Lower leg skin (tissue), 4 donors: ENCODE results near the gene METRNL. TPM values are rescaled to one million over a fixed set of nuclear protein-coding genes. Genes with fewer than 3 reads are reported as not detected.

ENCODE experiments used
- DNase-seq, 2 donors: peaks; one replicate each; pipeline ENCODE4 v3.0.0-alpha.2; 2019; ENCODE audit warnings: low spot score in 2 of 2
- H3K4me3 ChIP-seq: fragments of 200-600 bp; sonication (generic); 2 replicates; pipeline ENCODE4 v1.5.1; 2017; ENCODE audit warnings: mild to moderate bottlenecking, low read depth; ENCODE audit not compliant: poor library complexity, severe bottlenecking
- CTCF ChIP-seq, 3 donors: fragments of 450-650 bp; IDR thresholded peaks; one replicate each; pipeline ENCODE4 v1.5.1; 2016; ENCODE audit warnings: antibody characterized with exemption in 3 of 3, mild to moderate bottlenecking in 3 of 3, moderate library complexity in 2 of 3
- POLR2A ChIP-seq, 2 donors: fragments of 450-650 bp; IDR thresholded peaks; one replicate each; pipeline ENCODE4 v1.6.1; 2016 to 2017; ENCODE audit warnings: antibody characterized with exemption in 2 of 2, mild to moderate bottlenecking in 1 of 2, moderate library complexity in 1 of 2
- WGBS, 2 donors: methylation state at CpG; one replicate each; pipeline ENCODE4 v1.1.5; 2018; 5-methylcytosine and 5-hydroxymethylcytosine counted together
- intact Hi-C: fragments of 100-400 bp; cut with DNase I; formaldehyde crosslinking; loops from one replicate; pipeline ENCODE4 v1.15.0; 2023; ENCODE audit warnings: low total_unique reads
- total RNA-seq, 4 donors: library from RNA; depleted of rRNA; stranded (reverse); fragments of >200 nt; gene quantifications; one replicate each; pipeline ENCODE4 v1.1.0, GENCODE V29; 2016

The METRNL gene
- total RNA-seq, 4 donors from 2014 or later = 208 to 343 (median 296) TPM

- no peak overlapping the region for H3K4me3 ChIP-seq
- WGBS, 2 donors = 35% methylated on average over 16 to 22 of the region's 31 CpGs
- intact Hi-C loops = no loop called here
- no peak for TF ChIP-seq POLR2A (IDR thresholded peaks at IDR 0.05)
- TF ChIP-seq CTCF (IDR thresholded peaks at IDR 0.05) = no peak
- DNase-seq = peak in 1 of 2 donors; percentile 26
These were observed 19.1 kb downstream of the METRNL start for GRCh38 chr17:83098241-83099085.

- H3K4me3 ChIP-seq = no peak overlapping the region
- DNase-seq = peak in 1 of 2 donors; percentile 24
- WGBS, 2 donors = 51 to 58% methylated on average over 11 to 12 of the region's 12 CpGs
- intact Hi-C loops = no loop called here
- TF ChIP-seq POLR2A (IDR thresholded peaks at IDR 0.05) = no peak
- TF ChIP-seq CTCF (IDR thresholded peaks at IDR 0.05) = no peak
These were observed 19.7 kb downstream of the METRNL start for GRCh38 chr17:83099086-83099555.

DNA sequence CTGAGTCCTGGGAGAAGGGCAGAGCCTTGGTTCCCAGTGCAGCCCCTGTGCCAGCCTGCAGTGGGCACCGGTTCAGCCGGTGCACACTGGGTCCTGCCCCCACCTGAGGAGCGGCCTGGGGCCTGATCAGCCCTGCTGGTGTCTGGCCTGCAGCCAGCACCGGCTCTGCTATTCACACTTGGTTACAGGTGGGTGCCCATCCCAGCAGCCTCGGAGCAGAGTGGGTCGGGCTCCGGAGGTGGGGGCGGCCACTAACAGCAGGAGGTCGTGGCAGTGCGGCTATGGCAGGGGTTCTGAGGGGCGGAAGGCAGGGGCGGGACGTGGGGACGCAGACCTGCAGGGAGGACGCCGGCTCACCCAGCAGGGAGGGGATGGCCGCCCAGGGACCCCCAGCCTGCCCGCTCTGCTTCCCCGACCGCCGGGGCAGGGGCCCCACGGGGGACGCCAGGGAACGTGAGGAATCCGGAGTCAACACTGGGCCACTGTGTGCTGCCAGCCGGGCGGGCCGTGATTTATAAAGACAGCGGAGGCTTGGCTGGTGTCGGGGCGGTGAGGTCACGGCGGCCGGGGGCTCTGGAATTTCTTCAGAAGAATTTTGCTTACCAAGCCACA, 20.3 kb downstream of the METRNL start:
- 3 to 4% methylated on average over 22 to 31 of the region's 34 CpGs for WGBS, 2 donors
- TF ChIP-seq POLR2A (IDR thresholded peaks at IDR 0.05) = no peak
- no peak for TF ChIP-seq CTCF (IDR thresholded peaks at IDR 0.05)
- H3K4me3 ChIP-seq = no peak overlapping the region
- intact Hi-C loops = no loop called here
- DNase-seq = peak in 1 of 2 donors; percentile 38

- intact Hi-C loops = no loop called here
- 18 to 20% methylated on average over 19 to 22 of the region's 24 CpGs for WGBS, 2 donors
- H3K4me3 ChIP-seq = no peak overlapping the region
- no peak for DNase-seq
- no peak for TF ChIP-seq CTCF (IDR thresholded peaks at IDR 0.05)
- no peak for TF ChIP-seq POLR2A (IDR thresholded peaks at IDR 0.05)
These were observed 20.9 kb downstream of the METRNL start for GRCh38 chr17:83100220-83100852.

- peak; percentile 36 to 91 for DNase-seq
- TF ChIP-seq CTCF (IDR thresholded peaks at IDR 0.05) (no peak), POLR2A (IDR thresholded peaks at IDR 0.05) (no peak)
- intact Hi-C loops = no loop called here
- no peak overlapping the region for H3K4me3 ChIP-seq
- 15 to 25% methylated on average over 7 to 15 of the region's 22 CpGs for WGBS, 2 donors
These were observed 21.5 kb downstream of the METRNL start for GRCh38 chr17:83100853-83101391.
